ENCODE data around the gene ALK.

DNA sequence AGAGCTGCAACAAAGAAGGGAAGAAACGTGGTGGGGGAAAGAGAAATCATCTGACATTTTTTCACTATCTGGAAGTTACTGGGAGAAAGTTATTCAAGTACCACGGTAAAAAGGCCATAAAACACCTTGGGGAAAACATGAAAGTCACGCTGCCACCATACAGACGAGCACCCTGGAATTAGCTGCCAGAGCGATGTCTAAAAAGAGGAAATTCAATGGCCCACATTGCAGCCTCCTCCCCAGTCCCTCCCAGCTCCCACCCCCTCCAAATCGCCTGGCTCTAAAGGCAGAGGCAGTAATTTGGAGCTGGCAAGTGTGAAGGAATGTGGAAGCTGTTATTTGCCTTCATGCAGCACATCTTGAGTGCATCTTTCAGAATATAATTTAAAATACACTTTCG lies 192.0 kb downstream of the ALK start:
- TF ChIP-seq, protein P1, sequence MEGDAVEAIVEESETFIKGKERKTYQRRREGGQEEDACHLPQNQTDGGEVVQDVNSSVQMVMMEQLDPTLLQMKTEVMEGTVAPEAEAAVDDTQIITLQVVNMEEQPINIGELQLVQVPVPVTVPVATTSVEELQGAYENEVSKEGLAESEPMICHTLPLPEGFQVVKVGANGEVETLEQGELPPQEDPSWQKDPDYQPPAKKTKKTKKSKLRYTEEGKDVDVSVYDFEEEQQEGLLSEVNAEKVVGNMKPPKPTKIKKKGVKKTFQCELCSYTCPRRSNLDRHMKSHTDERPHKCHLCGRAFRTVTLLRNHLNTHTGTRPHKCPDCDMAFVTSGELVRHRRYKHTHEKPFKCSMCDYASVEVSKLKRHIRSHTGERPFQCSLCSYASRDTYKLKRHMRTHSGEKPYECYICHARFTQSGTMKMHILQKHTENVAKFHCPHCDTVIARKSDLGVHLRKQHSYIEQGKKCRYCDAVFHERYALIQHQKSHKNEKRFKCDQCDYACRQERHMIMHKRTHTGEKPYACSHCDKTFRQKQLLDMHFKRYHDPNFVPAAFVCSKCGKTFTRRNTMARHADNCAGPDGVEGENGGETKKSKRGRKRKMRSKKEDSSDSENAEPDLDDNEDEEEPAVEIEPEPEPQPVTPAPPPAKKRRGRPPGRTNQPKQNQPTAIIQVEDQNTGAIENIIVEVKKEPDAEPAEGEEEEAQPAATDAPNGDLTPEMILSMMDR (IDR thresholded peaks at IDR 0.05) = no peak
- TF ChIP-seq POLR2A (IDR thresholded peaks at IDR 0.05) (no peak), POLR2AphosphoS5 (IDR thresholded peaks at IDR 0.05) (no peak), EP300 (IDR thresholded peaks at IDR 0.05) (no peak)
